ENCODE measurements around the gene LONP1. TPM values are rescaled to one million over a fixed set of nuclear protein-coding genes. Genes with fewer than 3 reads are reported as not detected.
A peak's percentile ranks its signal among the peaks of the same experiment; 100 is the strongest.

The LONP1 gene
- total RNA-seq, 1 donor from 2014 or later, result 64.4 TPM

DNA sequence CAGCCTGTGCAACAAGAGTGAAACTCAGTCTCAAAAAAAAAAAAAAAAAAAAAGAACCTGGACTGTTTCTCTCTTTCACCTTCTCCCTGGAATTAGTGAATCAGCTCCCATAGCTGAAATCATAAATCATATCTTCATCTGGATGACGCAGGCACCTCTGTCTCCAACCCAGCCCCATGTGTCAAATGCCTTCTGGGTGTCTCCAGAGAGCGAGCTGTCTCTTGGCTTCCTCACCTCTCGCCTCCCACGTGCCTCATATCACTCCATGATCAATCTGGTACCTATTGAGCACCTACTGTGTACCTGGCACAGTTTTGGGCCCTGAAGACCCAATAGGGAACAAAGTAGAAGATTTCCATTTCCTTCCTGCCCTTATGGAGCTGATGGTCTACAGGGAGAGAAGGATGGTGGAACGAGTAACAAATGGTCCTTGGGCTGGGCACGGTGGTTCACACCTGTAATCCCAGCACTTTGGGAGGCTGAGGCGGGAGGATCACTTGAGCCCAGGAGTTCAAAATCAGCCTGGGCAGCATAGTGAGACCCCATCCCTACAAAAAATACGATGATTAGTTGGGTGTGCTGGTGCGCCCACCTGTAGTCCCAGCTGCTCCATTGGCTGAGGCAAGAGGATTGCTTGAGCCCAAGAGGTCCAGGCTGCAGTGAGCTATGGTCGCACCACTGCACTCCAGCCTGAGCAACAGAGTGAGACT is 36.6 kb downstream of the LONP1 start:
- peaks cover 11% of the 10 kb centered on the region for H3K36me3 Mint-ChIP-seq (ENCODE audit: low read depth, unreplicated experiment)
- no peak overlapping the region for H3K4me3 Mint-ChIP-seq (ENCODE audit: unreplicated experiment)
- TF ChIP-seq, protein P1, sequence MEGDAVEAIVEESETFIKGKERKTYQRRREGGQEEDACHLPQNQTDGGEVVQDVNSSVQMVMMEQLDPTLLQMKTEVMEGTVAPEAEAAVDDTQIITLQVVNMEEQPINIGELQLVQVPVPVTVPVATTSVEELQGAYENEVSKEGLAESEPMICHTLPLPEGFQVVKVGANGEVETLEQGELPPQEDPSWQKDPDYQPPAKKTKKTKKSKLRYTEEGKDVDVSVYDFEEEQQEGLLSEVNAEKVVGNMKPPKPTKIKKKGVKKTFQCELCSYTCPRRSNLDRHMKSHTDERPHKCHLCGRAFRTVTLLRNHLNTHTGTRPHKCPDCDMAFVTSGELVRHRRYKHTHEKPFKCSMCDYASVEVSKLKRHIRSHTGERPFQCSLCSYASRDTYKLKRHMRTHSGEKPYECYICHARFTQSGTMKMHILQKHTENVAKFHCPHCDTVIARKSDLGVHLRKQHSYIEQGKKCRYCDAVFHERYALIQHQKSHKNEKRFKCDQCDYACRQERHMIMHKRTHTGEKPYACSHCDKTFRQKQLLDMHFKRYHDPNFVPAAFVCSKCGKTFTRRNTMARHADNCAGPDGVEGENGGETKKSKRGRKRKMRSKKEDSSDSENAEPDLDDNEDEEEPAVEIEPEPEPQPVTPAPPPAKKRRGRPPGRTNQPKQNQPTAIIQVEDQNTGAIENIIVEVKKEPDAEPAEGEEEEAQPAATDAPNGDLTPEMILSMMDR (IDR thresholded peaks at IDR 0.05; ENCODE audit: unreplicated experiment), result no peak
- peaks cover 22% of the 10 kb centered on the region for H3K27me3 Mint-ChIP-seq (ENCODE audit: unreplicated experiment)
- no peak overlapping the region for H3K27ac Mint-ChIP-seq (ENCODE audit: unreplicated experiment)
- no peak for DNase-seq (ENCODE audit: low spot score)
- no peaks in the 10 kb centered on the region for H3K9me3 Mint-ChIP-seq (ENCODE audit: unreplicated experiment)
- peaks cover 23% of the 10 kb centered on the region for H3K4me1 Mint-ChIP-seq (ENCODE audit: unreplicated experiment)

DNA sequence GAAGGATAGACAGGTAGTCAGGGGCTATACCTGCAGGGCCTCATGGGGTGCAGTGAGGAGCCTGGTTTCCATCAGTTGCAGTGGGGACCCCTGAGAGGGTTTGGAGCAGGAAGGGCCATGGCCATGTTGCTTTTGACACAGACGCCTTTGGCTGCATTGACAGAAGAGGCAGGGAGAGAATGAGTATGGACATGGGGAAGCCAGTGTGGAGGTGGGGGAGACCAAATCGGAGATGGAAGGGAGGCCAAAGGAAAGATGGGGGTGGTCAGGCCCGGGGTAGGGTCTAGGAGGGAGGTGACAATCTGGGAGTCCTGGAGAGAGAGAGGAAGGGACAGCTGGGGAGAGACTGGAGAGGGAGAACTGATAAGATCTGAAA is 37.9 kb downstream of the LONP1 start:
- Mint-ChIP-seq H3K27ac (ENCODE audit: unreplicated experiment) (no peak overlapping the region), H3K27me3 (ENCODE audit: unreplicated experiment) (peaks cover 26% of the 10 kb centered on the region), H3K4me1 (ENCODE audit: unreplicated experiment) (peaks cover 21% of the 10 kb centered on the region)

DNA sequence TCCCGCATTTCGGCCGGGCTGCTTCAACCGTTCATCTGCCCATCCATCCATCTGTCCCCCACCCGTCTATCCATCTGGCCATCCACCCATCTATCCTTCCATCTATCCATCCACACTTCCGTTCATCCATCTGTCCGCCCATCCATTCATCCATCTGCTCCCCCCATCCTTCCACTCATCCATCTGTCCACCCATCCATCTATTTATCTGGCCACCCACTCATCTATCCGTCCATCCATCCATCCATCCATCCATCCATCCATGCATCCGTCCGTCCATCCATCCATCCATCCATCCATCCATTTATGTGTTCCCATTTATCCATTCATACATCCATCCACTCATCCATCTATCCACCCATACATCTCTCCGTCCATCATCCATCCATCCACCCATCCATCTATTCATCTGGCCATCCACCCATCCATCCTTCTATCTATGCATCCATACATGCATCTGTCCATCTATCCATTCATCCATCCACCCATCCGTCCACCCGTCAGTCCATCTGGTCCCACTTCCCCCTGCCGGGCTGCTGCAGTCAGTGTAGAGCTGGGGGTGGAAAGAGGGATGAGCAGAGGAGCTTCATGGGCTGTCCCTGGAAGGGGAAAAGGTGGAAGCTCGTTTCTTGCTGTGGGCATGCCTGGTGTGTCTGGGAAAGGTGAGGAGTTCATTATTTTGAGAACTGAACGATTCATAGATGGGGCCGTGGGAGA is 38.4 kb downstream of the LONP1 start:
- H3K4me1 Mint-ChIP-seq (ENCODE audit: unreplicated experiment), result peaks cover 21% of the 10 kb centered on the region
- H3K27me3 Mint-ChIP-seq (ENCODE audit: unreplicated experiment), result peaks cover 26% of the 10 kb centered on the region
- H3K9me3 Mint-ChIP-seq (ENCODE audit: unreplicated experiment), result no peaks in the 10 kb centered on the region
- TF ChIP-seq, protein P1 (IDR thresholded peaks at IDR 0.05; ENCODE audit: unreplicated experiment), result no peak
- H3K4me3 Mint-ChIP-seq (ENCODE audit: unreplicated experiment), result peak overlapping the region; percentile 93
- no peak for DNase-seq (ENCODE audit: low spot score)
- H3K27ac Mint-ChIP-seq (ENCODE audit: unreplicated experiment), result peak overlapping the region; percentile 91
- H3K36me3 Mint-ChIP-seq (ENCODE audit: low read depth, unreplicated experiment), result peaks cover 9% of the 10 kb centered on the region

More for the DNA sequence above, 37.9 kb downstream of the LONP1 start:
- Mint-ChIP-seq H3K4me3 (ENCODE audit: unreplicated experiment) (peak overlapping the region; percentile 93), H3K36me3 (ENCODE audit: low read depth, unreplicated experiment) (peaks cover 9% of the 10 kb centered on the region), H3K9me3 (ENCODE audit: unreplicated experiment) (no peaks in the 10 kb centered on the region)
- no peak for DNase-seq (ENCODE audit: low spot score)
- TF ChIP-seq, protein P1 (IDR thresholded peaks at IDR 0.05; ENCODE audit: unreplicated experiment), result no peak

DNA sequence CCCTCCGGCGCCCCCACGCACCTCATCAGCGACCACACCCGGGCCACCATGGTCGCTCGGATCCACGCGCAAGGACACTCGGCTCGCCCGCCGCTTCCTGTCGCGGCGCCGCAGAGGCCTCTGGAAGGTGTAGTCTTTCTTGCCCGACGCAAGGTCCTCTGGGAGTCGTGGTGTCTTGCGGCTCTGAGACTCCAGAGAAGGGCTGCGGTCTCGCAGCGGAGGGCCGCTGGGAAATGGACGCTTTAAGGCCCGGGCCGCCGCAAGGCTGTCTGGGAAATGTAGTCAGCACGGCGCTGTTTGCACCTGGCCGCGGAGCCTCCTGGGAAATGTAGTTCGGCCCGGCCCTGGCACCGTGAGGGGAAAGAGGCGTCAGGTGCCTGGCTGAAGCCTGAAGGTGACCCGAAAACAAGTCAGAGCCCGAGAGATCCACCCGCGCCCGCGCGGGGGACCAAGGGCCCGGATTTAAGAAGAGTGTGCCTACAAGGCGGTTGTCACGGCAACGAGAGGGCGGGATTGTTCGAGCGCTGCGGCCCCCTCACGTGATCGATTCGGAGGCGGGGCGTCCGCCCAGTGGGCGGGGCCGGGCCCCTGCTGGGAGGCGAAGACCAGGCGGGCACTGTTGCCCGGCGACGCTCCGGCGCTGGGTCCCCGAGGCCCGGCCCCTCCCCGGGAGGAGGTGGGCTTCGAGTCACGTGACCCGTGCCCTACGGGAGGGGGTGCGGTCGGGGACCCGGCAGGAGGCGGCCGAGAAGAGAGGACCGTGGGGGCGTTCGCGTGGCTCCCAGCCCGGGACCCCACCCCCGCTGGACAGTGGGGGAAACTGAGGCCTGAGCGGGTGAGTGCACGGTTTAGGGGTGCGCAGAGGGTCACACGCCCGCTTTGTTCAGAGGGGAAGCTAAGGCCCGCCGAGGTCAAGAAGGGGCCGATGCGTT is 39.2 kb downstream of the LONP1 start, which contains the start of the genes HSD11B1L and MICOS13:
HSD11B1L (plus strand) TSS at position 591 of the 932 bp plus-strand sequence. CDS start 3,806 bp downstream, outside the sequence.
MICOS13 (minus strand) TSS at position 80 of the 932 bp plus-strand sequence; CDS start at position 50, 30 bp downstream.
- Mint-ChIP-seq H3K36me3 (ENCODE audit: low read depth, unreplicated experiment) (peaks cover 10% of the 10 kb centered on the region), H3K4me3 (ENCODE audit: unreplicated experiment) (peak within 1 kb of the TSS; percentile 94), H3K27ac (ENCODE audit: unreplicated experiment) (peak within 1 kb of the TSS; percentile 97), H3K4me1 (ENCODE audit: unreplicated experiment) (peaks cover 24% of the 10 kb centered on the region), H3K27me3 (ENCODE audit: unreplicated experiment) (peaks cover 26% of the 10 kb centered on the region), H3K9me3 (ENCODE audit: unreplicated experiment) (no peaks in the 10 kb centered on the region)
- TF ChIP-seq, protein P1 (IDR thresholded peaks at IDR 0.05; ENCODE audit: unreplicated experiment), result no peak
- DNase-seq (ENCODE audit: low spot score), result peak; percentile 98
